T-helper 2 cell (primary cell): Measurements from ENCODE around the gene ADCK2.
"Not testable (repeated sequence)": the region's sequence is repeated elsewhere in the genome, so short reads cannot be mapped to it uniquely, and the experiment has no call there.

Experiments used
- DNase-seq, 5 experiments: peaks; one replicate each; pipeline versions ENCODE4 v3.0.0 to v3.0.0-alpha.2; 2012 to 2022

The ADCK2 gene

GRCh38 chr7:140696024-140696679 lies 23.4 kb downstream of the ADCK2 start:
- peak in 4 of 5 experiments; percentile 83 to 92 (median 88) for DNase-seq

GRCh38 chr7:140696680-140697446 lies 24.1 kb downstream of the ADCK2 start, which contains the start of gene NDUFB2:
Gene NDUFB2 (plus strand): TSS chr7:140696708. CDS start chr7:140696745, 37 bp downstream.
- DNase-seq: peak in 4 of 5 experiments; percentile 39 to 94 (median 72)

GRCh38 chr7:140697447-140698143 lies 24.9 kb downstream of the ADCK2 start:
- DNase-seq: no peak

- no peak for DNase-seq
These were observed 25.7 kb downstream of the ADCK2 start for GRCh38 chr7:140698477-140698876.

GRCh38 chr7:140702774-140703173 lies 30.0 kb downstream of the ADCK2 start:
- no peak for DNase-seq

- no peak for DNase-seq
These were observed 31.5 kb downstream of the ADCK2 start for GRCh38 chr7:140704205-140704604.

GRCh38 chr7:140707132-140707531 lies 34.4 kb downstream of the ADCK2 start:
- no peak for DNase-seq

GRCh38 chr7:140708764-140709163 lies 36.0 kb downstream of the ADCK2 start:
- not testable (repeated sequence) for DNase-seq

GRCh38 chr7:140712392-140712791 lies 39.6 kb downstream of the ADCK2 start:
- not testable (repeated sequence) for DNase-seq

- no peak for DNase-seq
These were observed 41.7 kb downstream of the ADCK2 start for GRCh38 chr7:140714331-140715040.

- no peak for DNase-seq
These were observed 47.0 kb downstream of the ADCK2 start for GRCh38 chr7:140719721-140720120.

GRCh38 chr7:140722254-140722653 lies 49.5 kb downstream of the ADCK2 start:
- no peak for DNase-seq

- DNase-seq: peak in 3 of 5 experiments; percentile 10 to 61 (median 11)
These were observed 50.3 kb downstream of the ADCK2 start for GRCh38 chr7:140723006-140723405.

GRCh38 chr7:140723574-140723973 lies 50.8 kb downstream of the ADCK2 start:
- DNase-seq: no peak

GRCh38 chr7:140724706-140725105 lies 52.0 kb downstream of the ADCK2 start:
- no peak for DNase-seq

- peak in 1 of 5 experiments; percentile 29 for DNase-seq
These were observed 53.5 kb downstream of the ADCK2 start for GRCh38 chr7:140726281-140726680.

- no peak for DNase-seq
These were observed 59.7 kb downstream of the ADCK2 start for GRCh38 chr7:140732416-140732815.

GRCh38 chr7:140734096-140734495 lies 61.4 kb downstream of the ADCK2 start:
- no peak for DNase-seq

GRCh38 chr7:140734729-140735128 lies 62.0 kb downstream of the ADCK2 start:
- DNase-seq: no peak

- no peak for DNase-seq
These were observed 65.5 kb downstream of the ADCK2 start for GRCh38 chr7:140738280-140738679.

GRCh38 chr7:140743255-140743654 lies 70.5 kb downstream of the ADCK2 start:
- not testable (repeated sequence) for DNase-seq

- no peak for DNase-seq
These were observed 71.3 kb downstream of the ADCK2 start for GRCh38 chr7:140744005-140744404.
